Kidney (tissue), 14 donors: Measurements from ENCODE around the gene DCUN1D3. TPM values are rescaled to one million over a fixed set of nuclear protein-coding genes. Genes with fewer than 3 reads are reported as not detected.
"Not testable (repeated sequence)": the region's sequence is repeated elsewhere in the genome, so short reads cannot be mapped to it uniquely, and the experiment has no call there.

Experiments
- DNase-seq, 5 donors: peaks; one replicate each; pipeline ENCODE4 v3.0.0-alpha.2; 2013 to 2020
- FAIRE-seq: peaks from 2 replicates; lab custom pipeline; 2012; peaks lifted over from hg19 to GRCh38; lab: Jason Lieb, UNC
- H3K27ac ChIP-seq, 2 donors: one replicate each; pipeline ENCODE4 v1.7.0; 2013; ENCODE audit warnings: low read depth in 2 of 2, low read length in 2 of 2, inconsistent platforms in 1 of 2
- H3K27me3 ChIP-seq: one replicate; pipeline ENCODE4 v1.7.1; 2013; ENCODE audit warnings: low read length, inconsistent platforms; ENCODE audit not compliant: control insufficient read depth, insufficient read depth
- H3K36me3 ChIP-seq, 3 donors: one replicate each; pipeline versions ENCODE4 v1.7.0 to v1.7.1; 2013; ENCODE audit warnings: low read length in 3 of 3, control low read depth in 1 of 3, inconsistent platforms in 1 of 3; ENCODE audit not compliant: insufficient read depth in 3 of 3, control insufficient read depth in 2 of 3
- H3K4me1 ChIP-seq, 3 donors: one replicate each; pipeline versions ENCODE4 v1.7.0 to v1.7.1; 2013; ENCODE audit warnings: low read length in 3 of 3, inconsistent platforms in 1 of 3, low read depth in 1 of 3; ENCODE audit not compliant: control insufficient read depth in 2 of 3, insufficient read depth in 2 of 3
- H3K4me3 ChIP-seq, 3 donors: one replicate each; pipeline versions ENCODE4 v1.7.0 to v1.8.1; 2013; ENCODE audit warnings: low read length in 3 of 3, control low read depth in 1 of 3, inconsistent platforms in 1 of 3
- H3K9ac ChIP-seq, 3 donors: one replicate each; pipeline versions ENCODE4 v1.7.0 to v1.7.1; 2013; ENCODE audit warnings: low read length in 3 of 3, control low read depth in 1 of 3, inconsistent platforms in 1 of 3
- H3K9me3 ChIP-seq, 3 donors: one replicate each; pipeline versions ENCODE4 v1.7.0 to v1.7.1; 2013; ENCODE audit warnings: low read length in 3 of 3, control low read depth in 1 of 3, inconsistent platforms in 1 of 3; ENCODE audit not compliant: control insufficient read depth in 2 of 3, insufficient read depth in 1 of 3
- intact Hi-C: fragments of 100-400 bp; cut with DNase I; formaldehyde crosslinking; loops from one replicate; pipeline ENCODE4 v1.11.1; 2022
- polyA plus RNA-seq: library from polyadenylated mRNA; stranded (reverse); fragments of 350-450 nt; fragmentation: Illumina TruSeq; extraction: RNeasy Lipid Tissue Mini Kit (QIAGEN cat#74804); gene quantifications from one replicate; pipeline ENCODE4 v1.2.3, GENCODE V29; 2014; ENCODE audit warnings: low read depth, low replicate concordance; ENCODE audit not compliant: insufficient read depth
- total RNA-seq: library from RNA; stranded (reverse); fragmentation: NEBNext Ultra II Directional; extraction: Animal tissue kit (Norgen Biotek cat#: 25700); gene quantifications from one replicate; pipeline ENCODE4 v1.2.1, GENCODE V29; 2021
- TF ChIP-seq, protein P1 (sequence below): IDR thresholded peaks from 3 replicates; pipeline ENCODE4 v1.5.1; 2012; ENCODE audit warnings: mild to moderate bottlenecking, moderate library complexity, borderline replicate concordance; ENCODE audit not compliant: insufficient read depth; ENCODE audit errors: extremely low read depth
- donor health status: control.
- donor health status: control.
- donor health status: control.
- donor health status: control.
- donor health status: control.
- donor health status: DM: yes; HTN: yes; CAD: no.
- donor health status: Normal renal cell carcinoma (clear cell type).

The DCUN1D3 gene
- total and polyA plus RNA-seq, 2 donors from 2014 or later: 3.5 to 16.3 TPM

DNA sequence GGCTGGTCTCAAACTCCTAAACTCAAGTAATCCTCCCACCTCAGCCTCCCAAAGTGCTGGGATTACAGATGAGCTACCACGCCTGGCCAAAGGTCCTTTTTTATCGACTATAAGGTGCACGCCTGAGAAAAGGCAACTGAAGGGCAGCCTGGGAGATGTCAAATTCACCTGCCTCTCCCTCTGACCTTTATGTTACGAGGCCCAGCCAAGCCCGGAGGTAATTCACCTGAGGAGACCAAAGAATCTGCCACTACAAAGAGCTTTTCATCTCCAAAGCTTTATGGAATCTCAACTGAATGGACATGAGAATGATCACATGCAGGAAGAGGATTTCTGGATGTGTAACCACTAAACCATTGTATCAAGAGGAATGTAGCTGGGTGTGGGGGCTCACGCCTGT lies 37.6 kb upstream of the DCUN1D3 start:
- Histone ChIP-seq H3K9ac (no peak overlapping the region), H3K27me3 (no peaks in the 10 kb centered on the region), H3K36me3 (no peaks in the 10 kb centered on the region), H3K9me3 (no peaks in the 10 kb centered on the region), H3K4me1 (no peaks in the 10 kb centered on the region), H3K27ac (no peak overlapping the region), H3K4me3 (no peak overlapping the region)
- no peak for FAIRE-seq
- DNase-seq: no peak
- intact Hi-C loops: no loop called here
- TF ChIP-seq, protein P1, sequence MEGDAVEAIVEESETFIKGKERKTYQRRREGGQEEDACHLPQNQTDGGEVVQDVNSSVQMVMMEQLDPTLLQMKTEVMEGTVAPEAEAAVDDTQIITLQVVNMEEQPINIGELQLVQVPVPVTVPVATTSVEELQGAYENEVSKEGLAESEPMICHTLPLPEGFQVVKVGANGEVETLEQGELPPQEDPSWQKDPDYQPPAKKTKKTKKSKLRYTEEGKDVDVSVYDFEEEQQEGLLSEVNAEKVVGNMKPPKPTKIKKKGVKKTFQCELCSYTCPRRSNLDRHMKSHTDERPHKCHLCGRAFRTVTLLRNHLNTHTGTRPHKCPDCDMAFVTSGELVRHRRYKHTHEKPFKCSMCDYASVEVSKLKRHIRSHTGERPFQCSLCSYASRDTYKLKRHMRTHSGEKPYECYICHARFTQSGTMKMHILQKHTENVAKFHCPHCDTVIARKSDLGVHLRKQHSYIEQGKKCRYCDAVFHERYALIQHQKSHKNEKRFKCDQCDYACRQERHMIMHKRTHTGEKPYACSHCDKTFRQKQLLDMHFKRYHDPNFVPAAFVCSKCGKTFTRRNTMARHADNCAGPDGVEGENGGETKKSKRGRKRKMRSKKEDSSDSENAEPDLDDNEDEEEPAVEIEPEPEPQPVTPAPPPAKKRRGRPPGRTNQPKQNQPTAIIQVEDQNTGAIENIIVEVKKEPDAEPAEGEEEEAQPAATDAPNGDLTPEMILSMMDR: no peak

- H3K9ac ChIP-seq: no peak overlapping the region
- TF ChIP-seq, protein P1: no peak
- H3K27me3 ChIP-seq: no peaks in the 10 kb centered on the region
- no peaks in the 10 kb centered on the region for H3K36me3 ChIP-seq
- no peaks in the 10 kb centered on the region for H3K4me1 ChIP-seq
- DNase-seq (no peak), FAIRE-seq (no peak)
- intact Hi-C loops: no loop called here
- no peak overlapping the region for H3K27ac ChIP-seq
- H3K4me3 ChIP-seq: no peak overlapping the region
- no peaks in the 10 kb centered on the region for H3K9me3 ChIP-seq
Observed at GRCh38 chr16:20933589-20933988, 33.4 kb upstream of the DCUN1D3 start.

- no peak overlapping the region for H3K9ac ChIP-seq
- no peak overlapping the region for H3K4me3 ChIP-seq
- H3K27me3 ChIP-seq: no peaks in the 10 kb centered on the region
- TF ChIP-seq, protein P1: no peak
- no peaks in the 10 kb centered on the region for H3K36me3 ChIP-seq
- FAIRE-seq: no peak
- H3K4me1 ChIP-seq: no peaks in the 10 kb centered on the region
- H3K9me3 ChIP-seq: no peaks in the 10 kb centered on the region
- intact Hi-C loops: no loop called here
- no peak overlapping the region for H3K27ac ChIP-seq
- no peak for DNase-seq
Observed at GRCh38 chr16:20931066-20931600, 31.0 kb upstream of the DCUN1D3 start.

DNA sequence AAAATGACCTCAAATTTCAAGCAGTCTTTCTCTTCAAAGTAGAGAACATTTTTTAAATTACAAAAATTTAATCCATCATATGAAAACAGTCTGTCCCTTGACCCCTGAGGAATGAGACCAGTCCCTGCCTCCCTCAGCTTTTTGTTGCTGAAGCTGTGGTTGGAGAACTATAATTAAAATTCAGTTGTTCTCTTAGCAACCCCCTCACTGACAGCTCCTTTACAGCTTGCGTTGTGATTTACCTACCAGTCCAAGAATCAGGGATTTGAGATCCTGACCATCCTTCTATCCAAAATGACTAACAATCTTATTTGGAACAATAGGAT lies 30.2 kb upstream of the DCUN1D3 start:
- TF ChIP-seq, protein P1: no peak
- FAIRE-seq (no peak), DNase-seq (peak in 1 of 5 donors; percentile 27)
- no peaks in the 10 kb centered on the region for H3K4me1 ChIP-seq
- no peaks in the 10 kb centered on the region for H3K9me3 ChIP-seq
- H3K4me3 ChIP-seq: no peak overlapping the region
- no peaks in the 10 kb centered on the region for H3K27me3 ChIP-seq
- no peak overlapping the region for H3K27ac ChIP-seq
- intact Hi-C loops: no loop called here
- H3K36me3 ChIP-seq: no peaks in the 10 kb centered on the region
- H3K9ac ChIP-seq: no peak overlapping the region

GRCh38 chr16:20929676-20930364 lies 29.7 kb upstream of the DCUN1D3 start:
- H3K4me1 ChIP-seq, H3K4me3 ChIP-seq, intact Hi-C loops, H3K36me3 ChIP-seq, DNase-seq, FAIRE-seq, H3K9me3 ChIP-seq, H3K27me3 ChIP-seq, H3K27ac ChIP-seq, H3K9ac ChIP-seq: not testable (repeated sequence)
